Gastroesophageal sphincter (tissue), 4 donors: Measurements from ENCODE around the gene NBEA. TPM values are rescaled to one million over a fixed set of nuclear protein-coding genes. Genes with fewer than 3 reads are reported as not detected.
"Not testable (repeated sequence)": the region's sequence is repeated elsewhere in the genome, so short reads cannot be mapped to it uniquely, and the experiment has no call there.

ENCODE experiments used
- ATAC-seq: fragments of 150-250 bp; one replicate; pipeline ENCODE4 v1.9.1; 2016; ENCODE audit warnings: mild to moderate bottlenecking, moderate library complexity
- H3K27ac ChIP-seq, 4 donors: fragments of 200-600 bp; sonication (generic) in 3 of 4; 1 replicate in 3 of 4; 2 replicates in 1 of 4; pipeline ENCODE4 v1.5.1; 2016 to 2019
- H3K27me3 ChIP-seq: fragments of 200-600 bp; sonication (generic); one replicate; pipeline ENCODE4 v1.5.1; 2019
- H3K36me3 ChIP-seq, 2 donors: fragments of 200-600 bp; sonication (generic); one replicate each; pipeline ENCODE4 v1.5.1; 2019; ENCODE audit warnings: control low read depth in 1 of 2
- H3K4me1 ChIP-seq, 3 donors: fragments of 200-600 bp; sonication (generic); 1 replicate in 2 of 3; 2 replicates in 1 of 3; pipeline ENCODE4 v1.5.1; 2016 to 2019; ENCODE audit warnings: control low read depth in 2 of 3
- H3K4me3 ChIP-seq, 2 donors: fragments of 200-600 bp; sonication (generic); one replicate each; pipeline ENCODE4 v1.5.1; 2019; ENCODE audit warnings: mild to moderate bottlenecking in 1 of 2, moderate library complexity in 1 of 2
- H3K9me3 ChIP-seq, 3 donors: fragments of 200-600 bp; sonication (generic); one replicate each; pipeline ENCODE4 v1.5.1; 2017 to 2019; ENCODE audit warnings: control low read depth in 2 of 3
- CTCF ChIP-seq, 4 experiments: fragments of 200-600 bp in 2 of 4; fragments of 450-650 bp in 2 of 4; sonication (generic) in 1 of 4; IDR thresholded peaks; one replicate each; pipeline ENCODE4 v1.5.1; 2017 to 2019; ENCODE audit warnings: antibody characterized with exemption in 4 of 4, mild to moderate bottlenecking in 2 of 4, moderate library complexity in 2 of 4
- EP300 ChIP-seq: sonication (generic); formaldehyde crosslinking; IDR thresholded peaks from one replicate; pipeline ENCODE4 v1.6.1; 2017; ENCODE audit warnings: antibody characterized with exemption, mild to moderate bottlenecking
- POLR2A ChIP-seq, 2 donors: fragments of 450-650 bp; IDR thresholded peaks; one replicate each; pipeline ENCODE4 v1.6.1; 2017; ENCODE audit warnings: antibody characterized with exemption in 2 of 2, mild to moderate bottlenecking in 2 of 2, moderate library complexity in 1 of 2
- POLR2AphosphoS5 ChIP-seq: sonication (generic); formaldehyde crosslinking; IDR thresholded peaks from one replicate; pipeline ENCODE4 v1.6.1; 2017; ENCODE audit warnings: antibody characterized with exemption
- WGBS, 2 donors: methylation state at CpG; one replicate each; pipeline ENCODE4 v1.1.5; 2018; ENCODE audit warnings: low coverage in 1 of 2; 5-methylcytosine and 5-hydroxymethylcytosine counted together
- total RNA-seq, 4 donors: library from RNA; depleted of rRNA; stranded (reverse); fragments of >200 nt; gene quantifications; one replicate each; pipeline ENCODE4 v1.1.0, GENCODE V29; 2016

NBEA gene
- total RNA-seq, 4 donors from 2014 or later = 24.8 to 52.1 (median 35.4) TPM

GRCh38 chr13:34926508-34926907 lies 15.6 kb upstream of the NBEA start:
- TF ChIP-seq POLR2AphosphoS5 (no peak), CTCF (IDR thresholded peaks at IDR 0.05) (no peak), EP300 (no peak), POLR2A (IDR thresholded peaks at IDR 0.05) (no peak)
- Histone ChIP-seq H3K9me3 (no peaks in the 10 kb centered on the region), H3K27ac (no peak overlapping the region), H3K4me3 (no peak overlapping the region), H3K27me3 (no peaks in the 10 kb centered on the region), H3K36me3 (no peaks in the 10 kb centered on the region), H3K4me1 (no peaks in the 10 kb centered on the region)
- ATAC-seq = no peak
- 73 to 89% methylated on average over 1 of the region's 1 CpG for WGBS, 2 donors

GRCh38 chr13:34928676-34929075 lies 13.4 kb upstream of the NBEA start:
- 53% methylated on average over 1 of the region's 1 CpG; no CpG with 5 or more reads in 1 of the 2 donors for WGBS, 2 donors

GRCh38 chr13:34931572-34931971 lies 10.5 kb upstream of the NBEA start:
- no peaks in the 10 kb centered on the region for H3K4me1 ChIP-seq
- ATAC-seq = no peak
- no peak overlapping the region for H3K4me3 ChIP-seq
- H3K27ac ChIP-seq = no peak overlapping the region
- 68 to 77% methylated on average over 4 to 5 of the region's 6 CpGs for WGBS, 2 donors
- no peak for TF ChIP-seq EP300
- no peak for TF ChIP-seq CTCF (IDR thresholded peaks at IDR 0.05)
- TF ChIP-seq POLR2A (IDR thresholded peaks at IDR 0.05) = no peak
- TF ChIP-seq POLR2AphosphoS5 = no peak
- no peaks in the 10 kb centered on the region for H3K36me3 ChIP-seq
- H3K27me3 ChIP-seq = no peaks in the 10 kb centered on the region
- H3K9me3 ChIP-seq = no peaks in the 10 kb centered on the region

More at GRCh38 chr13:34928676-34929075, 13.4 kb upstream of the NBEA start:
- ATAC-seq, H3K4me3 ChIP-seq, H3K4me1 ChIP-seq, H3K27ac ChIP-seq, H3K27me3 ChIP-seq, H3K36me3 ChIP-seq, H3K9me3 ChIP-seq: not testable (repeated sequence)

GRCh38 chr13:34933349-34933748 lies 8.7 kb upstream of the NBEA start:
- no peak for ATAC-seq
- H3K4me1 ChIP-seq = no peaks in the 10 kb centered on the region
- H3K9me3 ChIP-seq = no peaks in the 10 kb centered on the region
- H3K4me3 ChIP-seq = no peak overlapping the region
- TF ChIP-seq EP300 (no peak), POLR2AphosphoS5 (no peak), CTCF (IDR thresholded peaks at IDR 0.05) (no peak), POLR2A (IDR thresholded peaks at IDR 0.05) (no peak)
- H3K36me3 ChIP-seq = no peaks in the 10 kb centered on the region
- H3K27ac ChIP-seq = no peak overlapping the region
- no peaks in the 10 kb centered on the region for H3K27me3 ChIP-seq

GRCh38 chr13:34933786-34934185 lies 8.3 kb upstream of the NBEA start:
- Histone ChIP-seq H3K4me1 (no peaks in the 10 kb centered on the region), H3K27ac (no peak overlapping the region), H3K27me3 (no peaks in the 10 kb centered on the region), H3K9me3 (no peaks in the 10 kb centered on the region), H3K4me3 (no peak overlapping the region), H3K36me3 (no peaks in the 10 kb centered on the region)
- ATAC-seq = no peak
- no peak for TF ChIP-seq POLR2A (IDR thresholded peaks at IDR 0.05)
- no peak for TF ChIP-seq CTCF (IDR thresholded peaks at IDR 0.05)
- no peak for TF ChIP-seq EP300
- no peak for TF ChIP-seq POLR2AphosphoS5
- WGBS, 2 donors = 84 to 85% methylated on average over 2 of the region's 2 CpGs

- no peaks in the 10 kb centered on the region for H3K4me1 ChIP-seq
- H3K27ac ChIP-seq = no peak overlapping the region
- no peak for TF ChIP-seq EP300
- TF ChIP-seq CTCF (IDR thresholded peaks at IDR 0.05) = no peak
- ATAC-seq = no peak
- H3K9me3 ChIP-seq = no peaks in the 10 kb centered on the region
- no peaks in the 10 kb centered on the region for H3K36me3 ChIP-seq
- whole genome bisulfite sequencing, 2 donors = 72 to 74% methylated on average over 4 to 5 of the region's 5 CpGs
- H3K27me3 ChIP-seq = no peaks in the 10 kb centered on the region
- no peak overlapping the region for H3K4me3 ChIP-seq
These were observed 6.2 kb upstream of the NBEA start for GRCh38 chr13:34935841-34936240.
